Prostate gland (tissue), 1 donor: Measurements from ENCODE around the gene CANT1.
A peak's percentile ranks its signal among the peaks of the same experiment; 100 is the strongest.

ENCODE experiments used
- POLR2A ChIP-seq: fragments of 450-650 bp; IDR thresholded peaks from one replicate; pipeline ENCODE4 v1.6.1; 2016; ENCODE audit warnings: antibody characterized with exemption, mild to moderate bottlenecking
- POLR2AphosphoS5 ChIP-seq: sonication (generic); formaldehyde crosslinking; IDR thresholded peaks from one replicate; pipeline ENCODE4 v1.6.1; 2017; ENCODE audit warnings: antibody characterized with exemption

- TF ChIP-seq POLR2AphosphoS5: peak; percentile 91
- TF ChIP-seq POLR2A: peak; percentile 60
Measured at GRCh38 chr17:79005063-79005861, 4.3 kb downstream of the CANT1 start.
